LNCaP clone FGC (cell line): ENCODE data around the gene ZNF608.

Experiments
- DNase-seq: peaks from one replicate; pipeline ENCODE4 v3.0.0-alpha.2; 2011; ENCODE audit warnings: low read depth
- H3K4me3 ChIP-seq: 2 replicates; pipeline ENCODE4 v1.5.1; 2011; ENCODE audit warnings: mild to moderate bottlenecking, low read depth, low read length, control low read depth
- CTCF ChIP-seq: IDR thresholded peaks from 2 replicates; pipeline ENCODE4 v1.5.1; 2012; ENCODE audit warnings: mild to moderate bottlenecking; ENCODE audit not compliant: control insufficient read depth, insufficient read depth; ENCODE audit errors: extremely low read depth

ZNF608 gene

DNA sequence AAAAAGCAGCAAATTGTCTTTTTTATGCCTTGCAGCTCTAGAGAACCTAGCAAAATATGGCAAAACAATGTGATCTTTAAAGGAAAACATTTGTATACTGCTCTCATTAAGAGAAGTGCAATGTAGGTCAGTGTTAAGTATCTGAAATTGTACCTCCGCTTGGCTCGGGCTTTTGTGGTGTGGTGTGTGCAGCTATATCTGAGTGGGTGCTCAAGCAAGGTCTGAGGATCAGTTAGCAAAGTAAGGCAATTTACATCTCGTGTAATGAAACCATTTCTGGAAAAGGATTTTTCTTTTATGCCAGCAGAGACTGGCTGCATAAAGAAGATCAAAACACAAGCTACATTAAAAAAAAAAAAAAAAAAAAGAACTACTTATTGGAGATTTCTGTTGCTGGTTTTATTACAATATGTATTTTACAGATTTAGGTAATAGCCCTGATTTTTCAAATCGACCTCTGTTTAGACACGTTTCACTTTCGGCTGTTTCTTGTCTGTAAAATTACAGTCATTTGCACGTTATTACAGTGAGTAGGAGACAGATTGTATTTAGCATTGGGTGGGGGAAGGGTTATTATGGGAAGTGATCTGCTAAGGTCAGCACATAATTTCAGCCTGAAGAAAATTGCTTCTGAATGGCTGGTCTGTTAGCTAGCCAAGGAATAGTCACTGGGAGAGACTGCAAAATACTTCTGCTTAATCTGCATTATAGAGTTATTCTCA, 7.9 kb upstream of the ZNF608 start:
- no peak for DNase-seq
- TF ChIP-seq CTCF = no peak
- H3K4me3 ChIP-seq = no peak overlapping the region

DNA sequence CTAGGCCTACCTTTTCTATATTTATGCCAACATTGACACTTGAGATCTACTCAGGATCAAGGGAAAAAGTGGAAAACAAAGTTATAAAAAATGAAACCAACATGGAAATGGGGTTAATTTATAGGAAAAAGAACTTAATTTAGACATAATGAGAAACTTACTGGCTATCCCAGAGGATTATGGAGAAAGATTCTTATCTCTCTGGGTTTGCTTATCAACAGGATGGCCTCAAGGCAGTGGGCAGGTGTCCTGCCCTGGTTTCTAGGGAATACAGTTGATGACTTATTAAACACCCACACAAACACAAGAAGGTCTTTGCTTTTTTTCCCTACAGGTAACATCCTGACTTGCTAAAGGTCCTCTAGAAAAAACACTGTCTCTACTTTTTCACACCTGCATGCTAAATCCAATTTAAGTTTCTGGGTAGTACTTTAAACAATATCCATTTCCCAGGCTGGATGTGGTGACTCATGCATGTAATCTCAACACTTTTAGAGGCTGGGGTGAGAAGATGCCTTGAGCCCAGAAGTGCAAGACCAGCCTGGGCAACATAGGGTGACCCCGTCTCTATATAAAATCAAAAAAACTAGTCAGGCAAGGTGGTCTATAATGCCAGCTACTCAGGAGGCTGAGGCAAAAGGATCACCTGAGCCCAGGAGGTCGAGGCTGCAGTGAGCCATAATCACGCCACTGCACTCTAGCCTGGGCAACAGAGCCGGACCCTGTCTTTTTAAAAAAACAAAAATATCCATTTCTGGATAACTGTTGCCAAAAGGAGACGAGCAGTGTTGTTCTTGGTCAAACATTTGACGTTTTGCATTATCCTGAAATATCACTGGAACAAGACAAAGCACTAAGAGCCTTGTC, 6.6 kb upstream of the ZNF608 start:
- no peak for TF ChIP-seq CTCF
- DNase-seq = no peak
- H3K4me3 ChIP-seq = no peak overlapping the region

DNA sequence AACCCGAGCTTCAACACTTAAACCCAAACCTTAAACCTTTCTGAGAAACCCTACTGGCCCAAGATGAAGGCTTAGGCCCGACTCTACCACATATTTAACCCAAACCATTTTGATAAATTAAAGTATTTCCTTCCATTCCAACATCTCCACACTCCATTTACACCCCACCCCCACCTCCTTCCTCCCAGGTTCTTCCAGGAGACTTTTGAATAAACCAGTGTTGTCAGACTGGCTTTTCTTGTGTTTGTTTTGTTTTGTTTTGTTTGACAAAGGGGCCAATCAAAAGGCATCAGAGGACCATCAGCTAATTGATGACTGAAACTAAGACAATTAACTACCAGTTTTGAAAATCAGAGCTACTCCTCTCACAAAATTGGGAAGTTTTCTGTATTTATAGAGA, 4.6 kb upstream of the ZNF608 start:
- TF ChIP-seq CTCF = no peak
- no peak for DNase-seq
- no peak overlapping the region for H3K4me3 ChIP-seq

DNA sequence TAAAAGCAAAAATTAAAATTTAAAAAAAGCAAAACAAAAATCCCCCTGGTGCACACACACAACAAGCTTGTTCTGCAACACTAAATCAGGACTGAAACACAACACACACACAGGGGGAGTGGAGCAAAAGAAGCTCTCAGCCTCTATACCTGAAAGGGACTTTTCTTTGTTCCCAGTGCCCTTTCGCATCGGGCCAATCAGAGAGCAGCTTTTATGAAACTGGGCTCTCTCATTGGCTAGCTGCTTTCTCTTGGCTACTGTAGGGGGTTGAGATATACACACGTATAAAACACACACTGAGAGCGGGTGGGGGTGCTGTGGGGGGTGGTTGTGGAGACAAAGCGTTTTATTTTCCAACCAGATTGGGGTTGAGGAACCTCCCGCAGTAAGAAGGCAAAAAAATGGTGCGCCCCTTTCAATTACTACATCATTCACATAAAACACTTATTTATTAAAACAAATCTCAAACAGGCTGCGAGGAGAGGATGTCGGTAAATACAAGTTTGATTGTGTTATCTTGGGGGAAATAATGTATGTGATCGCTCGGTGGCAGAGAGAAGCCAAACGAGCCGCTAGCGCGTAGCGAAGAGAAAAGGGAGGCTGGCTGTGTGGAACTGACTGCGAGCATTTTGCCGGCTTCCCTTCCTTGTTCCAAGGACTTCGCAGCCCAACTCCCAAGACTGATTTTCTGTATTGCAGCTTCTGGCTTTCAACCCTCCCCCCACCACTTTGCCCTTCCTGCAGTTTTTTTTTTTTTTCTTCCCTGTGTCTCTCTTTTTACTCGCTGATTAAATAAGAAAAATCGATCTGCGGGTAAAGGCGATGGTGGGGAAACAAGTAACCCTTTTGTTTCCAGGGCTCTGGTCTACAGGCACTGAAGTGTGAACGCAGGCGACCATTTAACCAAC, 2.5 kb upstream of the ZNF608 start:
- no peak for TF ChIP-seq CTCF
- H3K4me3 ChIP-seq = peak overlapping the region; percentile 61
- DNase-seq = peak; percentile 68

DNA sequence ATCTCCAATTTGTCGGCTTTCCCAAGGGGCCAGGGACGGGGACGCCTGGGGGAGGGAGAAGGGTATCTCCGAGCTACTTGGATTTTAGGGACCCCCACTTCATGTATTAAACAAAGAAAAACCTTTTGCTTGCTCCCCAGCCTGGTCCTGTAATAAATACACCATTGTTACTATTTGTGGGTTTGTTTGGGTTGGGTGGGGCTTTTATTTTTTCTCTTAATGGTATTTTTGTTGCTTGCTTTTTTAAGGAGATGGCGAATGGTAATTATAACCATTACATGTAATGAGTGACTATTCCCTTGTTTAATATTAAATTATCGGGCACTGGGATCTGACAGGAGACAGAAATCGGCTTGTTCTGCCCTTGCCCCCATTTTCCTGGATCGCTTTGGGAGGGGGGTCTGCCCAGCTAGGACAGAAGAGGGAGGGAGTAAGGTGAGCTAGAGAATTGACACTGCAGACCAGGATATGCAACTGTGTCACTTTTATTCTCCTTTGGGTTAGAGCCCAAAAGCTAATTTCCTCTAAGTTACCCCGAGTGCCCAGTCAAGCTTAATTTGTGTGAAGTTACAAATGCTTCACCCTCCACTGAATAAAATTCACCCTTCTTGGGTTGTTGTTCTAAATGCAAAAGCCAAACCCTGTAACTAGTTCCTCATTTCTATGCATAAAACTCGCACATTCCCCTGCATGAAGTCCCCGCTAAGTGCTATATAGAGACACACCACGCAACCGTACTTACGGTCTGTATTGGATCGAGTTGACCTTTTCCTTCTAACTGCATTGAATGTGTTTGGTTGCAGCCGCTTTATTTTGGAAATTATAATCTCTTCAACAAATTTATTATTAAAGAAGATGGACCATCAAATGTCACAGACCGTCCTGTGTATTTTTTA, 1.6 kb upstream of the ZNF608 start:
- peak overlapping the region; percentile 61 for H3K4me3 ChIP-seq
- no peak for TF ChIP-seq CTCF
- DNase-seq = no peak
